ENCODE measurements around the gene DRAP1.

DNA sequence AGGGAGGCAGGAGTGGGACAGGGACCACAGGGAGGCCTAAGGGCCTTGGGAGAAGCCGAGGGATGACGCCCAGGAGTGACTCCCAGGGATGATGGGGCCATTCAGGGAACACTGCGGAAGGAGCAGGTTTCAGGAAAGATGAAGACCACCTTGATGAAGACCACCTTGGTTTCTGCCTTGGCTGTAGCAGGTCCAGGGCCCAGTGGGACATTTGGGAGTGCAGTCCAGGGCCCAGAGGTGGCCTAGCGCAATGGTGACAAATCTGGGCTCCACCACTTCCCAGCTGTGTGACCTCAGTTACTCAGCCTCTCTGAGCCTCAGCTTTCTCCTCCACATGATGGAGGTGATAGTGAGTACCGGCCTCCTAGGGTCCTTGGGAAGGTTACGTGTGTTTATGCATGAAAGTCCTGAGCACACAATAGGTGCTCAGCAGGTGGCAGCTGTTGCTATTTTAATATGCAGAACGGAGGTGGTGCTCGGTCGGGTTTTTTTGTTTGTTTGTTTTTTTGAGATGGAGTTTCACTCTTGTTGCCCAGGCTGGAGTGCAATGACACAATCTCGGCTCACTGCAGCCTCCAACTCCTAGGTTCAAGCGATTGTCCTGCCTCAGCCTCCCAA is 26.8 kb downstream of the DRAP1 start:
- TF ChIP-seq, protein P1, sequence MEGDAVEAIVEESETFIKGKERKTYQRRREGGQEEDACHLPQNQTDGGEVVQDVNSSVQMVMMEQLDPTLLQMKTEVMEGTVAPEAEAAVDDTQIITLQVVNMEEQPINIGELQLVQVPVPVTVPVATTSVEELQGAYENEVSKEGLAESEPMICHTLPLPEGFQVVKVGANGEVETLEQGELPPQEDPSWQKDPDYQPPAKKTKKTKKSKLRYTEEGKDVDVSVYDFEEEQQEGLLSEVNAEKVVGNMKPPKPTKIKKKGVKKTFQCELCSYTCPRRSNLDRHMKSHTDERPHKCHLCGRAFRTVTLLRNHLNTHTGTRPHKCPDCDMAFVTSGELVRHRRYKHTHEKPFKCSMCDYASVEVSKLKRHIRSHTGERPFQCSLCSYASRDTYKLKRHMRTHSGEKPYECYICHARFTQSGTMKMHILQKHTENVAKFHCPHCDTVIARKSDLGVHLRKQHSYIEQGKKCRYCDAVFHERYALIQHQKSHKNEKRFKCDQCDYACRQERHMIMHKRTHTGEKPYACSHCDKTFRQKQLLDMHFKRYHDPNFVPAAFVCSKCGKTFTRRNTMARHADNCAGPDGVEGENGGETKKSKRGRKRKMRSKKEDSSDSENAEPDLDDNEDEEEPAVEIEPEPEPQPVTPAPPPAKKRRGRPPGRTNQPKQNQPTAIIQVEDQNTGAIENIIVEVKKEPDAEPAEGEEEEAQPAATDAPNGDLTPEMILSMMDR (IDR thresholded peaks at IDR 0.05; ENCODE audit: low read depth, low read length, poor library complexity, severe bottlenecking) = no peak
- no peak for TF ChIP-seq EZH2phosphoT487 (IDR thresholded peaks at IDR 0.05; ENCODE audit: borderline replicate concordance, low read length)

Measured in DOHH2 (cell line).